ENCODE data around the gene HSPB3.

HSPB3 gene

DNA sequence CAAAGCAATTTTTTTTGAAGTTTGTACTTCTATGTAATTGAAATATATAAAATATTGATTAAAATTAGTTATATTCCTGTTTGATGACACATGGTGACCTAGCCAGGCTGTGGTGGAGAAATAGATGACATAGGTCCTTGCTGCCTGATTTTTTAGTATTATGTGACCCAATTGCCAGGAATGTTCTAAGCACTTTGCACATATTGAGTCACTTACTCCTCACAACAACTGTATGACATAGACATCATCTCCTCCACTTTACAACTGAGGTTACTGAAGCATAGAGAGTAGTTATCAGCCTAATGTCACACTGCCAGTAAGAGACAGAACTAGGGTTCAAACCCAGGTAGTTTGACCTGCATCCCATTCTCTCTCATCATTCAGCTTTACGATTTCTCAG, 35.8 kb downstream of the HSPB3 start:
- CTCF ChIA-PET: interaction anchor here (0.6 to 9.5 kb wide), 14 partner anchors 10 to 414 kb away, joined by 3 to 250 read pairs (median 28); partner anchors contain the start of genes ARL15 and SNX18

DNA sequence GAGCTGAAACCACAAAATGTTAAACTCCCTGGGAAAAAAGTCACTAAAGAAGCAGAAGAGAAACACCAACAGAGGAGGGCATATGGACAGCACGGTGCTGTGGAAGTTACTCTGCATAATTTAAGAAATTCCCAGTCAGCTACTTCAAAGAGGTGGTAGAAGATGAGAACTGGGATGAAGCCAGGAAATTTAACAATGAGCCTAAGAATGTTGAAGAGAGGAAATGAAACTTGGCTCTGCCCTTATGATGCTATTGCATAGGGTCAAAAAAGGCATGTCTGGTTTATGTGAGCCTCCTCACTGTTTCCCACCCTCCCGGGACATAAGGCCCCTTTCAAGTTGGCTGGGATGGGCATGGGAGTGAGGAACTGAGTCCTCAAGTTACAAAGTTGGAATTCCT, 36.7 kb downstream of the HSPB3 start:
- POLR2A ChIA-PET: no interaction called here
- CTCF ChIA-PET: interaction anchor here (0.6 to 9.5 kb wide), 15 partner anchors 11 to 413 kb away, joined by 3 to 250 read pairs (median 6); partner anchors contain the start of gene ARL15

More for the DNA sequence above, 35.8 kb downstream of the HSPB3 start:
- POLR2A ChIA-PET: no interaction called here
- no peak overlapping the region for H3K4me3 ChIP-seq (ENCODE audit: low read depth, low read length)
- TF ChIP-seq, protein P1, sequence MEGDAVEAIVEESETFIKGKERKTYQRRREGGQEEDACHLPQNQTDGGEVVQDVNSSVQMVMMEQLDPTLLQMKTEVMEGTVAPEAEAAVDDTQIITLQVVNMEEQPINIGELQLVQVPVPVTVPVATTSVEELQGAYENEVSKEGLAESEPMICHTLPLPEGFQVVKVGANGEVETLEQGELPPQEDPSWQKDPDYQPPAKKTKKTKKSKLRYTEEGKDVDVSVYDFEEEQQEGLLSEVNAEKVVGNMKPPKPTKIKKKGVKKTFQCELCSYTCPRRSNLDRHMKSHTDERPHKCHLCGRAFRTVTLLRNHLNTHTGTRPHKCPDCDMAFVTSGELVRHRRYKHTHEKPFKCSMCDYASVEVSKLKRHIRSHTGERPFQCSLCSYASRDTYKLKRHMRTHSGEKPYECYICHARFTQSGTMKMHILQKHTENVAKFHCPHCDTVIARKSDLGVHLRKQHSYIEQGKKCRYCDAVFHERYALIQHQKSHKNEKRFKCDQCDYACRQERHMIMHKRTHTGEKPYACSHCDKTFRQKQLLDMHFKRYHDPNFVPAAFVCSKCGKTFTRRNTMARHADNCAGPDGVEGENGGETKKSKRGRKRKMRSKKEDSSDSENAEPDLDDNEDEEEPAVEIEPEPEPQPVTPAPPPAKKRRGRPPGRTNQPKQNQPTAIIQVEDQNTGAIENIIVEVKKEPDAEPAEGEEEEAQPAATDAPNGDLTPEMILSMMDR (IDR thresholded peaks at IDR 0.05; ENCODE audit: insufficient read depth, low read length, missing control alignments): no peak
- DNase-seq (ENCODE audit: low read depth, low spot score): no peak

DNA sequence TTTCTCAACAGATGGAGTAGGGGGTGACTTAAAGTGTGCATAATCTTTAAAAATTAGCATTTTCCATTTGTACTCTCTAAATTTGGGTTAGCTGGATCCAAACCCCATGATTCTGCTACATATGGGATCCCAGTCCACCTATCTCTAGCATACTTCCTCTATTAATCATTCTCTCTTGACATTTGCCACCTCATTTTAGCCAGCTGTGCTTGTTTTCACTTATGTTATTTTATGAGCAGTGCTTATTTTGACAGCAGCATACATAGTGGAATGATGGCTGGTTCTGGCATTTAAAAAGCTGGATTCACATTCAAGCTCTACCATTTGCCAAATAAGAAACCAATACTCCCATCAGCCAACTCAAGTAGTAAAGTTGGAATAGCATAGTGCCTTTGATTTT, 39.5 kb downstream of the HSPB3 start:
- no peak for DNase-seq (ENCODE audit: low read depth, low spot score)
- POLR2A ChIA-PET: no interaction called here
- TF ChIP-seq, protein P1 (IDR thresholded peaks at IDR 0.05; ENCODE audit: insufficient read depth, low read length, missing control alignments): no peak
- H3K4me3 ChIP-seq (ENCODE audit: low read depth, low read length): no peak overlapping the region
- CTCF ChIA-PET: interaction anchor here (0.6 to 9.5 kb wide), 8 partner anchors 40 to 372 kb away, joined by 3 to 250 read pairs (median 5); partner anchors contain the start of gene HSPB3

More for the DNA sequence above, 36.7 kb downstream of the HSPB3 start:
- TF ChIP-seq, protein P1 (IDR thresholded peaks at IDR 0.05; ENCODE audit: insufficient read depth, low read length, missing control alignments): no peak
- H3K4me3 ChIP-seq (ENCODE audit: low read depth, low read length): no peak overlapping the region
- DNase-seq (ENCODE audit: low read depth, low spot score): no peak
